GM18507 (cell line): ENCODE measurements around the gene SFPQ.
"Not testable (repeated sequence)": the region's sequence is repeated elsewhere in the genome, so short reads cannot be mapped to it uniquely, and the experiment has no call there.

Experiments used
- DNase-seq: peaks from one replicate; pipeline ENCODE4 v3.0.0; 2011; ENCODE audit warnings: low read depth; ENCODE audit not compliant: insufficient read length; ENCODE audit errors: extremely low spot score
- FAIRE-seq: peaks from 2 replicates; lab custom pipeline; 2011; peaks lifted over from hg19 to GRCh38; lab: Jason Lieb, UNC

The SFPQ gene

DNA sequence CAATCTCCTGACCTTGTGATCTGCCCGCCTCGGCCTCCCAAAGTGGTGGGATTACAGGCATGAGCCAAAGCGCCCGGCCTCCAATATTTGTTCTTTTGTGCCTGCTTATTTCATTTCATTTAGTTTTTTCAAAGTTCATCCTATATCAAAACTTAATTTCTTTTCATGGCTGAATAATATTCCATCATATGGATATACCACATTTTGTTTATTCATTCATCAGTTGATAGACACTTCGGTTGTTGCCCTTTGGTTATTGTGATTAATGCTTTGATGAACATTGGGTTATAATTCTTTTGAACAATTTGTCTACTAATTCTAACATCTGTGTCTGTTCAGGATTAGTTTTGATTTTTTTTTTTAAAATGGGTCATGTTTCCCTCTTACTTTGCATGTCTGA, 41.7 kb downstream of the SFPQ start:
- DNase-seq (no peak), FAIRE-seq (no peak)

GRCh38 chr1:35145892-35146549, 46.9 kb downstream of the SFPQ start:
- DNase-seq: not testable (repeated sequence)
- peak; percentile 15 for FAIRE-seq

GRCh38 chr1:35143737-35144508, 49.0 kb downstream of the SFPQ start:
- FAIRE-seq: no peak
- DNase-seq: no peak

DNA sequence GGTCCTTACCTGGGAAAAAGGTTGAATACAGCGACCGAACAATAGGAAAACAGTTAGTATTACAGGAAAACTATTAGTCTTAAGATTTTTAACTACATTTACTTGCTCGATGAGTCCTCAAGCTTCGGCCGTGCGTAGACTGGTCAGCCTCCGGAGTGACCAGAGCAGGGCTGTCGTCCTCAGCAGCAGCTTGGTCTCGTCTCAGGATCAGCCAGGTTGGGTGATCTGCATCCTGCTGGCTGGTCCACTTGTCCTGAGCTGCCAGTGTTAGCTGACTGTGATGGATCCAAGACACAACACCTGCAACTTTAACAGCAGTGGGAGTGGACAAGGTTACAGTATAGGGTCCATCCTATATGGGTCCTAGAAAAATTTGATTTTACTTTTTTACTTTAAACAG, 50.2 kb downstream of the SFPQ start:
- FAIRE-seq, DNase-seq: not testable (repeated sequence)

GRCh38 chr1:35142294-35142693, 50.7 kb downstream of the SFPQ start:
- not testable (repeated sequence) for DNase-seq, FAIRE-seq

GRCh38 chr1:35137590-35137989, 55.4 kb downstream of the SFPQ start:
- not testable (repeated sequence) for FAIRE-seq, DNase-seq

- DNase-seq (no peak), FAIRE-seq (no peak)
These were observed 56.2 kb downstream of the SFPQ start for GRCh38 chr1:35136780-35137179.
